HEK293 (cell line): ENCODE data around the gene RBMS1.

Experiments used
- CTCF ChIA-PET: fragments of 350-600 bp; formaldehyde crosslinking; extraction: SDS; loops from one replicate; lab custom pipeline; 2021; ENCODE audit warnings: antibody characterized with exemption; lab: Yijun Ruan, JAX
- POLR2A ChIA-PET: fragments of 300-600 bp; formaldehyde crosslinking; extraction: SDS; loops from one replicate; lab custom pipeline; 2020; ENCODE audit warnings: antibody characterized with exemption, inconsistent platforms; lab: Yijun Ruan, JAX
- H3K27ac ChIP-seq: fragments of 200-500 bp; sonication (Bioruptor generic); 2 replicates; pipeline ENCODE4 v1.5.1; 2014; ENCODE audit warnings: low read depth, low read length, control low read depth, inconsistent platforms; ENCODE audit errors: extremely low read depth
- H3K36me3 ChIP-seq, 2 experiments: fragments of 200-500 bp in 1 of 2; sonication (Bioruptor generic) in 1 of 2; 1 replicate in 1 of 2; 2 replicates in 1 of 2; pipeline ENCODE4 v1.5.1; 2014 to 2017; ENCODE audit warnings: inconsistent platforms in 2 of 2, low read length in 2 of 2; ENCODE audit not compliant: control insufficient read depth in 2 of 2, insufficient read depth in 1 of 2
- H3K4me1 ChIP-seq: fragments of 200-500 bp; sonication (Bioruptor generic); 2 replicates; pipeline ENCODE4 v1.5.1; 2014; ENCODE audit warnings: mild to moderate bottlenecking, low read length, inconsistent platforms; ENCODE audit not compliant: control insufficient read depth, insufficient read depth
- H3K4me3 ChIP-seq: 2 replicates; pipeline ENCODE4 v1.5.1; 2011; ENCODE audit warnings: low read depth, mild to moderate bottlenecking, control low read depth, low read length, moderate library complexity
- H3K9me3 ChIP-seq: fragments of 200-500 bp; sonication (Bioruptor generic); 2 replicates; pipeline ENCODE4 v1.5.1; 2014; ENCODE audit warnings: low read depth, low read length, inconsistent platforms; ENCODE audit not compliant: control insufficient read depth, insufficient read depth
- ATF2 ChIP-seq: fragments of 450-650 bp; formaldehyde crosslinking; IDR thresholded peaks from 2 replicates; pipeline ENCODE4 v1.5.1; 2016; ENCODE audit warnings: missing biosample characterization, missing genetic modification characterization, low read depth
- EGR2 ChIP-seq: fragments of 450-650 bp; formaldehyde crosslinking; IDR thresholded peaks from 2 replicates; pipeline ENCODE4 v1.5.1; 2016; ENCODE audit warnings: low read depth, missing biosample characterization, missing genetic modification characterization
- GLI4 ChIP-seq: fragments of 450-650 bp; formaldehyde crosslinking; IDR thresholded peaks from 2 replicates; pipeline ENCODE4 v1.5.1; 2016; ENCODE audit warnings: missing biosample characterization, missing genetic modification characterization
- INSM2 ChIP-seq: fragments of 450-650 bp; formaldehyde crosslinking; IDR thresholded peaks from 2 replicates; pipeline ENCODE4 v1.5.1; 2016; ENCODE audit warnings: missing biosample characterization, missing genetic modification characterization
- KLF8 ChIP-seq: fragments of 450-650 bp; formaldehyde crosslinking; IDR thresholded peaks from 2 replicates; pipeline ENCODE4 v1.5.1; 2016; ENCODE audit warnings: missing biosample characterization, missing genetic modification characterization
- REPIN1 ChIP-seq: fragments of 450-650 bp; formaldehyde crosslinking; IDR thresholded peaks from 2 replicates; pipeline ENCODE4 v1.5.1; 2017; ENCODE audit warnings: missing biosample characterization, missing genetic modification characterization, low read depth
- WT1 ChIP-seq: fragments of 450-650 bp; formaldehyde crosslinking; IDR thresholded peaks from 2 replicates; pipeline ENCODE4 v1.5.1; 2016; ENCODE audit warnings: missing biosample characterization, missing genetic modification characterization
- YY1 ChIP-seq: fragments of 450-650 bp; formaldehyde crosslinking; IDR thresholded peaks from 2 replicates; pipeline ENCODE4 v1.5.1; 2018; ENCODE audit warnings: missing biosample characterization, missing genetic modification characterization
- ZBTB17 ChIP-seq: fragments of 450-650 bp; formaldehyde crosslinking; IDR thresholded peaks from 2 replicates; pipeline ENCODE4 v1.5.1; 2016; ENCODE audit warnings: missing biosample characterization, missing genetic modification characterization
- ZNF174 ChIP-seq: fragments of 450-650 bp; formaldehyde crosslinking; IDR thresholded peaks from 2 replicates; pipeline ENCODE4 v1.5.0; 2017; ENCODE audit warnings: missing biosample characterization, mild to moderate bottlenecking, missing genetic modification characterization
- ZNF214 ChIP-seq: fragments of 450-650 bp; formaldehyde crosslinking; IDR thresholded peaks from 2 replicates; pipeline ENCODE4 v1.5.1; 2017; ENCODE audit warnings: missing biosample characterization, mild to moderate bottlenecking, missing genetic modification characterization, borderline replicate concordance
- ZNF23 ChIP-seq: fragments of 450-650 bp; formaldehyde crosslinking; IDR thresholded peaks from 2 replicates; pipeline ENCODE4 v1.5.1; 2016; ENCODE audit warnings: missing biosample characterization, missing genetic modification characterization, borderline replicate concordance
- ZNF266 ChIP-seq: fragments of 450-650 bp; formaldehyde crosslinking; IDR thresholded peaks from 2 replicates; pipeline ENCODE4 v1.5.1; 2016; ENCODE audit warnings: missing biosample characterization, missing genetic modification characterization, low read depth
- ZNF335 ChIP-seq: fragments of 450-650 bp; formaldehyde crosslinking; conservative IDR thresholded peaks from 2 replicates; pipeline ENCODE4 v1.5.1; 2016; ENCODE audit warnings: missing biosample characterization, missing genetic modification characterization
- ZNF37A ChIP-seq: fragments of 450-650 bp; IDR thresholded peaks from 2 replicates; pipeline ENCODE4 v1.5.1; 2018; ENCODE audit warnings: missing biosample characterization, missing genetic modification characterization
- ZNF433 ChIP-seq: fragments of 450-650 bp; formaldehyde crosslinking; IDR thresholded peaks from 2 replicates; pipeline ENCODE4 v1.5.1; 2016; ENCODE audit warnings: missing biosample characterization, missing genetic modification characterization, low read depth
- ZNF48 ChIP-seq: fragments of 450-650 bp; formaldehyde crosslinking; IDR thresholded peaks from 2 replicates; pipeline ENCODE4 v1.5.1; 2016; ENCODE audit warnings: missing biosample characterization, missing genetic modification characterization
- ZNF585B ChIP-seq: fragments of 450-650 bp; formaldehyde crosslinking; IDR thresholded peaks from 2 replicates; pipeline ENCODE4 v1.5.1; 2016; ENCODE audit warnings: missing biosample characterization, missing genetic modification characterization
- ZNF610 ChIP-seq: fragments of 450-650 bp; formaldehyde crosslinking; IDR thresholded peaks from 2 replicates; pipeline ENCODE4 v1.5.1; 2016; ENCODE audit warnings: missing biosample characterization, missing genetic modification characterization, borderline replicate concordance
- ZNF747 ChIP-seq: fragments of 450-650 bp; formaldehyde crosslinking; IDR thresholded peaks from 2 replicates; pipeline ENCODE4 v1.5.1; 2016; ENCODE audit warnings: missing biosample characterization, missing genetic modification characterization
- TF ChIP-seq, protein P1 (sequence below): fragments of 450-650 bp; formaldehyde crosslinking; IDR thresholded peaks from 2 replicates; pipeline ENCODE4; 2016; ENCODE audit warnings: missing biosample characterization, missing genetic modification characterization
- TF ChIP-seq, protein P2 (sequence below): fragments of 450-650 bp; formaldehyde crosslinking; IDR thresholded peaks from 2 replicates; pipeline ENCODE4 v1.5.1; 2016; ENCODE audit warnings: missing biosample characterization, missing genetic modification characterization
- TF ChIP-seq, protein P3 (sequence below): fragments of 450-650 bp; formaldehyde crosslinking; IDR thresholded peaks from 2 replicates; pipeline ENCODE4 v1.5.1; 2016; ENCODE audit warnings: missing biosample characterization, missing genetic modification characterization

RBMS1 gene

GRCh38 chr2:160268151-160268781 lies 225.3 kb downstream of the RBMS1 start:
- Histone ChIP-seq H3K27ac (no peak overlapping the region), H3K4me1 (no peaks in the 10 kb centered on the region), H3K9me3 (no peaks in the 10 kb centered on the region), H3K4me3 (no peak overlapping the region)
- CTCF ChIA-PET = interaction anchor here (0.7 kb wide), 1 partner anchor 12 kb away, joined by 3 read pairs; no protein-coding TSS in a partner anchor
- no peak for TF ChIP-seq ZNF23 (tag by site-specific recombination)
- TF ChIP-seq ZNF610 (tag by site-specific recombination) = no peak
- no peak for TF ChIP-seq KLF8
- TF ChIP-seq ZNF585B (tag by site-specific recombination) = no peak
- no peak for TF ChIP-seq ZNF214 (tag by site-specific recombination)
- TF ChIP-seq ZNF266 (tag by site-specific recombination) = no peak
- TF ChIP-seq, all 188 proteins: peak for 0
- H3K36me3 ChIP-seq = no peaks in the 10 kb centered on the region
- POLR2A ChIA-PET = no interaction called here

DNA sequence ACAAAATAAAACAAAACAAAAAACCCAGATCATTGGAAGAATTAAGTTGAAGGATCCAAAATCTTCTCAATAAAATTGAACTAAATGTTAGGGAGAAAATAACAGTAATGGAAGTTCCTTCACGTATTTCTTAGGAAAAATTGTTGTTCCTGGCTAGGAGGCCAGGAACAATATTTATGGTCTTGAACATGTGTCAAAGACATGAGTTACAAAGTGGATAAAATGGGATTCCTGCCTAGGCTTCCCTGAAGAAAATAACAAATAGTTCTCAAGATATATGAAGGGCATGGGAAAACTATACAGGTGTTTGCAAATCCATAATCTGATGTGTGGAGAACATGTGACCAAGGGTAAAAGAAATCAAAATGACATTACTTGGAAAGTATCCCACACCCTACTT lies 225.9 kb downstream of the RBMS1 start:
- no peak overlapping the region for H3K27ac ChIP-seq
- CTCF ChIA-PET = interaction anchor here (2.7 kb wide), 1 partner anchor 16 kb away, joined by 8 read pairs; no protein-coding TSS in a partner anchor
- H3K4me3 ChIP-seq = no peak overlapping the region
- H3K4me1 ChIP-seq = no peaks in the 10 kb centered on the region
- POLR2A ChIA-PET = no interaction called here
- no peaks in the 10 kb centered on the region for H3K9me3 ChIP-seq
- H3K36me3 ChIP-seq = no peaks in the 10 kb centered on the region
- no peak for TF ChIP-seq WT1
- TF ChIP-seq ATF2 (tag by site-specific recombination) = no peak
- TF ChIP-seq, protein P1, sequence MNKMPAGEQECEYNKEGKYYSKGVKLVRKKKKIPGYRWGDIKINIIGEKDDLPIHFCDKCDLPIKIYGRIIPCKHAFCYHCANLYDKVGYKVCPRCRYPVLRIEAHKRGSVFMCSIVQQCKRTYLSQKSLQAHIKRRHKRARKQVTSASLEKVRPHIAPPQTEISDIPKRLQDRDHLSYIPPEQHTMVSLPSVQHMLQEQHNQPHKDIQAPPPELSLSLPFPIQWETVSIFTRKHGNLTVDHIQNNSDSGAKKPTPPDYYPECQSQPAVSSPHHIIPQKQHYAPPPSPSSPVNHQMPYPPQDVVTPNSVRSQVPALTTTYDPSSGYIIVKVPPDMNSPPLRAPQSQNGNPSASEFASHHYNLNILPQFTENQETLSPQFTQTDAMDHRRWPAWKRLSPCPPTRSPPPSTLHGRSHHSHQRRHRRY (tag by site-specific recombination) = no peak
- TF ChIP-seq ZBTB17 (tag by site-specific recombination) = no peak
- TF ChIP-seq GLI4 (tag by site-specific recombination) = no peak
- TF ChIP-seq, protein P2, sequence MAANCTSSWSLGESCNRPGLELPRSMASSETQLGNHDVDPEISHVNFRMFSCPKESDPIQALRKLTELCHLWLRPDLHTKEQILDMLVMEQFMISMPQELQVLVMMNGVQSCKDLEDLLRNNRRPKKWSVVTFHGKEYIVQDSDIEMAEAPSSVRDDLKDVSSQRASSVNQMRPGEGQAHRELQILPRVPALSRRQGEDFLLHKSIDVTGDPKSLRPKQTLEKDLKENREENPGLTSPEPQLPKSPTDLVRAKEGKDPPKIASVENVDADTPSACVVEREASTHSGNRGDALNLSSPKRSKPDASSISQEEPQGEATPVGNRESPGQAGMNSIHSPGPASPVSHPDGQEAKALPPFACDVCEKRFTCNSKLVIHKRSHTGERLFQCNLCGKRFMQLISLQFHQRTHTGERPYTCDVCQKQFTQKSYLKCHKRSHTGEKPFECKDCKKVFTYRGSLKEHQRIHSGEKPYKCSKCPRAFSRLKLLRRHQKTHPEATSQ (tag by site-specific recombination) = no peak
- TF ChIP-seq, protein P3, sequence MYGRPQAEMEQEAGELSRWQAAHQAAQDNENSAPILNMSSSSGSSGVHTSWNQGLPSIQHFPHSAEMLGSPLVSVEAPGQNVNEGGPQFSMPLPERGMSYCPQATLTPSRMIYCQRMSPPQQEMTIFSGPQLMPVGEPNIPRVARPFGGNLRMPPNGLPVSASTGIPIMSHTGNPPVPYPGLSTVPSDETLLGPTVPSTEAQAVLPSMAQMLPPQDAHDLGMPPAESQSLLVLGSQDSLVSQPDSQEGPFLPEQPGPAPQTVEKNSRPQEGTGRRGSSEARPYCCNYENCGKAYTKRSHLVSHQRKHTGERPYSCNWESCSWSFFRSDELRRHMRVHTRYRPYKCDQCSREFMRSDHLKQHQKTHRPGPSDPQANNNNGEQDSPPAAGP (tag by site-specific recombination) = no peak
- TF ChIP-seq YY1 = no peak
- TF ChIP-seq EGR2 (tag by site-specific recombination) = no peak
- no peak for TF ChIP-seq REPIN1 (tag by site-specific recombination)
- TF ChIP-seq ZNF747 (tag by site-specific recombination) = no peak
- no peak for TF ChIP-seq ZNF335
- no peak for TF ChIP-seq INSM2
- TF ChIP-seq ZNF37A (tag by site-specific recombination) = no peak
- TF ChIP-seq ZNF48 (tag by site-specific recombination) = no peak
- TF ChIP-seq ZNF174 (tag by site-specific recombination) = no peak
- TF ChIP-seq ZNF433 (tag by site-specific recombination) = no peak
- TF ChIP-seq, all 188 proteins: peak for 0
